K562 (cell line): Measurements from ENCODE around the gene BRPF1. TPM values are rescaled to one million over a fixed set of nuclear protein-coding genes. Genes with fewer than 3 reads are reported as not detected.

ENCODE experiments used
- ATAC-seq: fragments of 200-7000 bp; cut with Tn5 transposase; 3 replicates; pipeline ENCODE4 v1.9.1; 2020; ENCODE audit warnings: moderate library complexity
- BruUV-seq: library from RNA; stranded (reverse); fragments of 400-500 nt; replicated peaks from 2 replicates; lab custom pipeline; 2021; lab: Mats Ljungman, UMichigan
- CTCF ChIA-PET: fragments of 300-600 bp; formaldehyde crosslinking; extraction: SDS; loops from one replicate; lab custom pipeline; 2021; ENCODE audit warnings: low intra/inter-chr PET ratio; lab: Yijun Ruan, JAX
- POLR2A ChIA-PET: fragments of 300-600, 350-650 bp; sonication (Branson Sonifier 250); formaldehyde crosslinking; extraction: SDS; loops from one replicate; lab custom pipeline; 2021; ENCODE audit warnings: antibody characterized with exemption, inconsistent platforms; lab: Yijun Ruan, JAX
- DNase-seq, 4 experiments: peaks; one replicate each; pipeline versions ENCODE4 v3.0.0 to v3.0.0-alpha.2; 2011 to 2018; ENCODE audit warnings: low spot score in 3 of 4, mixed read lengths in 3 of 4; ENCODE audit errors: extremely low read depth in 1 of 4
- FAIRE-seq: peaks from 2 replicates; lab custom pipeline; 2011; peaks lifted over from hg19 to GRCh38; lab: Jason Lieb, UNC
- H2AFZ ChIP-seq: 2 replicates; pipeline ENCODE4 v1.6.0; 2011; ENCODE audit warnings: low read depth, low read length, control low read depth, inconsistent platforms
- H3K27ac ChIP-seq: fragments of 200-600 bp; 3 replicates; pipeline ENCODE4 v1.8.0; 2011; ENCODE audit warnings: low read depth, mild to moderate bottlenecking, control low read depth, inconsistent platforms, low read length, moderate library complexity, mixed read lengths; ENCODE audit errors: extremely low read depth
- H3K27me3 ChIP-seq, 2 experiments: fragments of 300-600 bp in 1 of 2; 2 replicates in 1 of 2; 3 replicates in 1 of 2; pipeline versions ENCODE4 v1.6.0 to v1.8.0; 2011; ENCODE audit warnings: inconsistent platforms in 2 of 2, low read length in 2 of 2, mild to moderate bottlenecking in 1 of 2, mixed read lengths in 1 of 2, moderate library complexity in 1 of 2; ENCODE audit not compliant: control insufficient read depth in 2 of 2, insufficient read depth in 2 of 2
- H3K36me3 ChIP-seq: fragments of 300-600 bp; 3 replicates; pipeline ENCODE4 v1.8.0; 2011; ENCODE audit warnings: mild to moderate bottlenecking, low read length, inconsistent platforms; ENCODE audit not compliant: control insufficient read depth, insufficient read depth
- H3K4me1 ChIP-seq, 2 experiments: fragments of 200-600 bp in 1 of 2; replicated peaks in 1 of 2; 2 replicates in 1 of 2; 3 replicates in 1 of 2; pipeline versions ENCODE4 v1.5.1 to v1.8.0; 2011; ENCODE audit warnings: inconsistent platforms in 2 of 2, low read length in 2 of 2, mild to moderate bottlenecking in 1 of 2, mixed read lengths in 1 of 2, moderate library complexity in 1 of 2; ENCODE audit not compliant: control insufficient read depth in 2 of 2, insufficient read depth in 2 of 2
- H3K4me2 ChIP-seq: 2 replicates; pipeline ENCODE4 v1.6.1; 2011; ENCODE audit warnings: low read length, control low read depth, inconsistent platforms, mixed read lengths; ENCODE audit not compliant: insufficient read depth
- H3K4me3 ChIP-seq: fragments of 200-600 bp; sonication (generic), shearing (Covaris generic); 2 replicates; pipeline ENCODE4 v1.5.1; 2016; ENCODE audit warnings: control low read depth, inconsistent platforms
- H3K79me2 ChIP-seq: fragments of 200-600 bp; 3 replicates; pipeline ENCODE4 v1.8.0; 2011; ENCODE audit warnings: low read length, inconsistent platforms; ENCODE audit not compliant: control insufficient read depth, insufficient read depth
- H3K9ac ChIP-seq, 2 experiments: 2 replicates each; pipeline versions ENCODE4 v1.6.0 to v1.6.1; 2011; ENCODE audit warnings: low read depth in 2 of 2, low read length in 2 of 2, control low read depth in 1 of 2, inconsistent platforms in 1 of 2, mild to moderate bottlenecking in 1 of 2, mixed read lengths in 1 of 2; ENCODE audit not compliant: insufficient read depth in 1 of 2
- H3K9me1 ChIP-seq: one replicate; pipeline ENCODE4 v1.6.0; 2011; ENCODE audit warnings: inconsistent platforms, mild to moderate bottlenecking, low read length, moderate library complexity; ENCODE audit not compliant: control insufficient read depth, insufficient read depth
- H3K9me3 ChIP-seq: replicated peaks from 2 replicates; pipeline ENCODE4 v1.5.1; 2011; ENCODE audit warnings: low read depth, low read length, inconsistent platforms; ENCODE audit not compliant: control insufficient read depth, insufficient read depth
- H4K20me1 ChIP-seq: replicated peaks from 2 replicates; pipeline ENCODE4 v1.6.1; 2011; ENCODE audit warnings: low read length, inconsistent platforms, mixed read lengths; ENCODE audit not compliant: control insufficient read depth, insufficient read depth
- CEBPG ChIP-seq, 3 experiments: fragments of 200-800 bp in 1 of 3; sonication (Bioruptor generic) in 1 of 3; sonication (generic) in 1 of 3; formaldehyde crosslinking in 1 of 3; IDR thresholded peaks in 2 of 3; conservative IDR thresholded peaks in 1 of 3; 2 replicates each; pipeline versions ENCODE4 v1.6.1 to v1.8.0; 2016 to 2022; ENCODE audit warnings: missing compliant biosample characterization in 2 of 3, missing genetic modification characterization in 2 of 3, mild to moderate bottlenecking in 1 of 3, missing genetic modification reagents in 1 of 3
- HES1 ChIP-seq: fragments of 450-650 bp; IDR thresholded peaks from 2 replicates; pipeline ENCODE4 v1.6.1; 2016; ENCODE audit warnings: low read depth, mild to moderate bottlenecking, moderate library complexity
- HNRNPL ChIP-seq: fragments of 200-400 bp; formaldehyde crosslinking; IDR thresholded peaks from 2 replicates; pipeline ENCODE4 v1.6.1; 2017; ENCODE audit warnings: low read depth, mild to moderate bottlenecking, low read length
- MEIS2 ChIP-seq: fragments of 450-650 bp; IDR thresholded peaks from 2 replicates; pipeline ENCODE4 v1.6.1; 2014; ENCODE audit warnings: mild to moderate bottlenecking; ENCODE audit not compliant: partially characterized antibody
- POLR2AphosphoS5 ChIP-seq: IDR thresholded peaks from 2 replicates; pipeline ENCODE4 v1.6.1; 2011; ENCODE audit warnings: mild to moderate bottlenecking, low read depth, low read length, moderate library complexity; ENCODE audit not compliant: control insufficient read depth, insufficient read depth
- WHSC1 ChIP-seq: IDR thresholded peaks from one replicate; pipeline ENCODE4 v1.6.1; 2012; ENCODE audit warnings: low read length, control low read depth, inconsistent platforms
- WGBS: fragments of 100-300 bp; shearing (Covaris generic); methylation state at CpG from one replicate; pipeline ENCODE4 v1.1.6; 2016; ENCODE audit warnings: low coverage, mixed read lengths; ENCODE audit not compliant: insufficient coverage; ENCODE audit errors: missing lambda C conversion rate; 5-methylcytosine and 5-hydroxymethylcytosine counted together
- in situ Hi-C: fragments of 300-500 bp; cut with MboI; formaldehyde crosslinking; loops from 4 replicates; pipeline ENCODE4 v1.15.0; 2018; ENCODE audit warnings: inconsistent platforms, mixed read lengths
- intact Hi-C: fragments of 100-400 bp; cut with micrococcal nuclease; formaldehyde crosslinking; loops from 2 replicates; pipeline ENCODE4 v1.14.2; 2022
- polyA plus RNA-seq, 8 experiments: library from polyadenylated mRNA; depleted of rRNA in 4 of 8; stranded (reverse) in 5 of 8; unstranded in 3 of 8; fragments of >200 nt; fragmentation: Nextera tagmentation in 2 of 8; fragmentation: Illumina TruSeq in 1 of 8; extraction: Ambion mirVana in 2 of 8; extraction: Trizol in 1 of 8; gene quantifications; 2 replicates each; pipeline versions ENCODE4 v1.2.1 to v1.2.3, GENCODE V29; 2011 to 2014; ENCODE audit warnings: inconsistent platforms in 1 of 8, missing spikeins in 1 of 8
- total RNA-seq, 7 experiments: library from RNA; depleted of rRNA in 6 of 7; stranded (reverse); fragments of >200 nt in 6 of 7; fragmentation: Illumina TruSeq in 2 of 7; extraction: Trizol in 2 of 7; gene quantifications; 2 replicates each; pipeline versions ENCODE4 v1.2.1 to v1.2.3, GENCODE V29; 2011 to 2021; ENCODE audit warnings: low replicate concordance in 1 of 7
- TF ChIP-seq, protein P1 (sequence below), 2 experiments: IDR thresholded peaks in 1 of 2; conservative IDR thresholded peaks in 1 of 2; 2 replicates each; pipeline ENCODE4 v1.6.1; 2016; ENCODE audit warnings: low read depth in 2 of 2, mild to moderate bottlenecking in 1 of 2, missing compliant biosample characterization in 1 of 2, missing genetic modification characterization in 1 of 2, moderate library complexity in 1 of 2

The BRPF1 gene
- total and polyA plus RNA-seq, 9 of the 15 experiments (the other 6 are each of a cell fraction or from before 2014, with no cell fraction given), result 1.1 to 40.2 (median 23.5) TPM

GRCh38 chr3:9784965-9785364 lies 53.4 kb downstream of the BRPF1 start:
- 91% methylated on average over 4 of the region's 4 CpGs for WGBS
- ATAC-seq (no peak), FAIRE-seq (no peak)
- BruUV-seq, result no TSS peak
- Histone ChIP-seq H3K4me3 (no peak overlapping the region), H3K79me2 (no peaks in the 10 kb centered on the region), H3K4me1 (peaks cover 39 to 44% of the 10 kb centered on the region in 2 experiments), H3K9me1 (no peaks in the 10 kb centered on the region), H3K9me3 (no peaks in the 10 kb centered on the region)
- intact Hi-C loops, result loop anchor here (5.0 kb wide), 1 partner anchor 147 kb away; the partner anchor contains the start of gene CRELD1
- TF ChIP-seq MEIS2 (peak; percentile 14), WHSC1 (peak; percentile 56), HES1 (no peak), POLR2AphosphoS5 (0 out of 2 replicates have a peak, but pooled peaks have one; percentile 23), CEBPG (CRISPR knock-in tag; IDR thresholded peaks at IDR 0.05) (no peak), CEBPG (tag; conservative IDR thresholded peaks at IDR 0.05 in 1 of 2, IDR thresholded peaks at IDR 0.05 in 1 of 2) (peak in 1 of 2 experiments; percentile 17; a peak in 1 of 4 replicates), HNRNPL (no peak)
- TF ChIP-seq, protein P1, sequence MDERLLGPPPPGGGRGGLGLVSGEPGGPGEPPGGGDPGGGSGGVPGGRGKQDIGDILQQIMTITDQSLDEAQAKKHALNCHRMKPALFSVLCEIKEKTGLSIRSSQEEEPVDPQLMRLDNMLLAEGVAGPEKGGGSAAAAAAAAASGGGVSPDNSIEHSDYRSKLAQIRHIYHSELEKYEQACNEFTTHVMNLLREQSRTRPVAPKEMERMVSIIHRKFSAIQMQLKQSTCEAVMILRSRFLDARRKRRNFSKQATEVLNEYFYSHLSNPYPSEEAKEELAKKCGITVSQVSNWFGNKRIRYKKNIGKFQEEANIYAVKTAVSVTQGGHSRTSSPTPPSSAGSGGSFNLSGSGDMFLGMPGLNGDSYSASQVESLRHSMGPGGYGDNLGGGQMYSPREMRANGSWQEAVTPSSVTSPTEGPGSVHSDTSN (CRISPR knock-in tag; IDR thresholded peaks at IDR 0.05; ENCODE audit: low read depth), result no peak
- TF ChIP-seq, protein P1 (tag; conservative IDR thresholded peaks at IDR 0.05; ENCODE audit: low read depth), result peak; percentile 81
- TF ChIP-seq, all 486 proteins: peak for 5
- H2AFZ ChIP-seq, result no peak overlapping the region
- in situ Hi-C loops, result no loop called here
- POLR2A ChIA-PET, result interaction anchor here (0.7 to 2.0 kb wide), 4 partner anchors 7 to 29 kb away, joined by 3 to 12 read pairs (median 4); no protein-coding TSS in a partner anchor
- H3K4me2 ChIP-seq, result no peak overlapping the region
- peak overlapping the region; percentile 0; the same call in 1 of the 3 replicates for H3K27ac ChIP-seq
- no peaks in the 10 kb centered on the region for H3K27me3 ChIP-seq
- CTCF ChIA-PET, result interaction anchor here (0.6 to 1.1 kb wide), 2 partner anchors 36 to 497 kb away, joined by 3 read pairs; no protein-coding TSS in a partner anchor
- H3K9ac ChIP-seq, result peak overlapping the region in 1 of 2 experiments; percentile 57; a peak in 1 of 4 replicates
- DNase-seq, result no peak
- H4K20me1 ChIP-seq, result no peaks in the 10 kb centered on the region
- H3K36me3 ChIP-seq, result peaks cover 74% of the 10 kb centered on the region
